ENCODE measurements around the gene GNAO1.
A peak's percentile ranks its signal among the peaks of the same experiment; 100 is the strongest.

The GNAO1 gene

DNA sequence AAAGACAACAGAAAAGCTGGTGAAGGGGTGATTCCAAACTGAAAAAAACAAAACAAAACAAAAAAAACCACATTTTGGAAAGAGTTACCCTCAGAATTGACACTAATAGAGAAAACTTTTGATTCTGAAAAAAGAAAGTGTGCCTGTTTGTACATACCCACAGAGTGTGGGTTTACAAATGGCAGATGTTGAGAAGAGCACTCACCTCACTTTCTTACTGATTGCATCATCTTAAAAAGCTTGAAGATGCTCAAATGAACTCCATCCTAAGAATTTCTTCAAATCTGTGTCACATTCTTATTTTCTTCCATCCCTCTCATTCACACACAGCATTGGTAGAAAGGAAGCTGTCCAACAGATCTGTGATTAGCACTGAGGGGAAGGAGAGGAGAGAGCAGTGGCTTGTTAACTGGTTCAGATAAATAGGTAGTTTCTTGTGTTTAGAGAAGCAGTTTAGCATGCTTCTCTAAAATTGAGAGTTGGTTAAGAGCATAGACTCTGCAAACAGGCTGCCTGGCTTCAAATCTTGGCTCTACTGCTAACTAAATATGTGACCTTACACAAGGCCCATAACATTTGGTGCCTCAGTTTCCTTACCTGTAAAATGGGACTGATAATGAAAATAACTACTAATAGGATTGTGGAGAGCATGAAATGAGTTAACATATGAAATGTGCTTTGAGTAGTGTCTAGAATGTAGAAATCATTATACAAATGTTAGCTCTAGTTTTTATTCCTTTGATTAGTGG is 6.9 kb downstream of the GNAO1 start:
- DNase-seq: no peak

DNA sequence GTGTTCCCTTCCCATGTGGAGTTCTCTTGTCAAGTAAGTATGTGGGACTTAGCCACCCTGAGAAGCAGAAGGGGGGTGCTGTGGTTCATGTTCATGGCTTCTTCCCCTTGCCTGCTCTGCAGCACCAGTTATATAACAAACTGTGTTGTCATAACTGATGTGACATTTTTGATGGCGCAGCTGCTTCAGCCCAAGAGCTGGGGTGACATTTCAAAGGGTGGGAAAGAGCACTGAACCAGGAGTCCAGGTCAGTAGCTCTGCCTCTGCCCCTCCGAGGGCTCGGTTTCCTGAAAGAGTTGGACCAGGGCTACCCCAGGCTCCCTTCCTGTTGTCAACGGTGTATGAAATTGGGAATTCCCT is 7.4 kb downstream of the GNAO1 start:
- no peak for DNase-seq

DNA sequence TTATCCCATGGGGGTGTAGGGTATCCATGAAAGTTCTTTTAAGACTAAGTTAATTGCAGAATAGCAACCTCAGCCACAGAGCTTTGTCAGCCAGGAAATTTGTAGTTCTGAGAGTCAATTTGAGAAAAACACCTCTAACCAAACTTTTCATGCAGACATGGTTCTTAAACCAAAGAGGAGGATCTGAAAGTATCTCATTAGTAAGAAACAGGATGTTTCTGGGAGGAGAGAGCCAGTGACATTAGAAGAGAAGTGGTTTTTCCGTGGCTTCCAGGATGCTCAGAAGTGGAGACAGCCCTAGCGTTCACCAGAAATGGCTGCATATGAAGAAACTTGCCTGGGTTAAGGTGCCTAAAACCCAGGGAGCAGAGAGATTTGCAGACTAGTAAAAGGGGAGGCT is 7.9 kb downstream of the GNAO1 start:
- DNase-seq: no peak

DNA sequence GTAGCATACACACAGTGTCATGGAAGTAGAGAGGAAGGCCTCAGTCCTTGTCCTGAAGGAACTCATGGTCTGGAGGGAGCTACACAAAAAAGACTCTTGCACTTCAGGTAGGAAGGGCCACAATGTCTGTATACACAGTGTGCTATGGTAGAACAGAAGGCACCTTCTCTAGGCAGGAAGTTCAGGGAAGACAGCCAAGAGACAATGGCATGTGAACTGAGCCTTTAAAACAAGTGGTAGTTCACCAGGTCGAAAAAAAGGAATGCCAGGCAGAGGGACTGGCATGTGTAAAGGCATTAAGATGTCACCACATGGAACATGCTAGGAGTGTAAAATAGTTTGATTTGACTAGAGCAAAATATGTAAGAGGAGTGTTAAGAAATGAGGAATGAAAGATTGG is 9.7 kb downstream of the GNAO1 start:
- no peak for DNase-seq

DNA sequence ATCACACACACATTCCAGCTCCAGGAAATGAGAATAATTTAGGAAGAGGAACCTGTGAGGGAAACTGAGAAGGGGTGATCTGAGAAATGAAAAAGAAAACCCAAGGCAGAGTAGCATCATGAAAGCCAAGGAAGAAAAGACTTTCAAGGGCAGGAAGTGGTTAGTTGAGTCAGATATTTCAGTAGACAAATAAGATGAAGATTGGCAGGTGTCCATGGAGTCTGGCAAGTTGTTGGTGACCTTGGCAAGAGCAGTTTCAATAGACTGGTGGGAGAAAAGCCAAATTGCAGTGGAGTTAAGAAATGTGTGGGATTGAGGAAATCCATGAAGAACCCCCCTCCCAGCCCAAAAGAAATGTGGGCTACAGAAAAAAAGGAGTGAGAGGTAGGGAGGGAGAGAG is 10.7 kb downstream of the GNAO1 start:
- DNase-seq: no peak

DNA sequence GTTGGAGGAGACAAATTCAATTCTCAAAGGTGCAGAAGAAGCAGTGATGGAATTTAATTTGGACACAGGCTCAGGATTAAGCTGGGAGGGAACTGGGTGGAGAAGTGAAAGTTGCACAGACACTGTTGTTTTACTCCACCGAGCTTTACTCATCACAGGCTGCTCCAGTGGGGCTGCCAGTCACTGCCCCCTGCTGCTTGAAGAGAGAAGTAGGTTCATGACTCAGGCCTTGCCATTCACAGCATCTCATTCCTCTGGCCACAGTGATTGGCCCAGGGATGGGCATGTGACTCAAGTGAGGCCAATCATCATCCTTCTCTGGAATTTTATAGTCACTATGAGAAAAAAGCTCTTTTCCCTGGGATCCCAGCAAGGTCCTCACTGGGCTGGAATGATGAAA is 11.8 kb downstream of the GNAO1 start:
- peak; percentile 35 for DNase-seq

DNA sequence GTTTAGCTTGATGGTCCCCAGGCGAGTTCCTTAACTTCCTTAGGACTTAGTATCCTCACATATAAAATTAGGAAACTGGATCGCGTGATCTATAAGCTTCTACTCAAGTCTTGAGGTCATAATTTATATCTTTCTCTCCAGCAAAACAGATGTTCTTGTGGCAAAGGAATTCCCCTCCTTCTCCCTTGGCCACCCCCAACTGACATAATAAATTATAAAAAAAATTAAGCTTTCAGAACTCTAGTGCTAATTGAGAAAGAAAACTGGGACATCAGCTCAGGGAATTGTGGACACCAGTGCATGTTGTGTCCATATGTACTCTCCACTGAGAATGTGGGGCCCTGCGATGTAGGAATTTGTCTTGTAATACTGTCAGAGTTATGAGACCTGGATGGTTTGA is 13.5 kb downstream of the GNAO1 start:
- DNase-seq: no peak

DNA sequence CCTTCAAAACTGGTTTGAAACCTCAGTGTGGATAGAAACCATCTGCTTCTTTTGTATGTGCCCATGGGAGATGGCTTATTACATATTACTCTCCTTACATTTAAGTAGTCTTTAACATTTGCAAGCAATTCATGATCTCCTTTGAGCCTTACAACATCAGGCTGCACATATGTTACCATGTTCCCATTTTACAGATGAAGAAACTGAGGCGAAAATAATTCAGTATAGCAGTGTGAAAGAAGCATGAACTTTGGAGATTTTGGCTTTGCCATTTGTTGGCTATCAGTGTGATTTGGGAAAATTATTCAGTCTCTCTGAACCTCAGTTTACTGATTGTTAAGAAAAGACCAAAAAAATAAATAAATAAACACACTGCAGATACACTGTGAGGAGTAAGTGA is 15.7 kb downstream of the GNAO1 start:
- DNase-seq: no peak

DNA sequence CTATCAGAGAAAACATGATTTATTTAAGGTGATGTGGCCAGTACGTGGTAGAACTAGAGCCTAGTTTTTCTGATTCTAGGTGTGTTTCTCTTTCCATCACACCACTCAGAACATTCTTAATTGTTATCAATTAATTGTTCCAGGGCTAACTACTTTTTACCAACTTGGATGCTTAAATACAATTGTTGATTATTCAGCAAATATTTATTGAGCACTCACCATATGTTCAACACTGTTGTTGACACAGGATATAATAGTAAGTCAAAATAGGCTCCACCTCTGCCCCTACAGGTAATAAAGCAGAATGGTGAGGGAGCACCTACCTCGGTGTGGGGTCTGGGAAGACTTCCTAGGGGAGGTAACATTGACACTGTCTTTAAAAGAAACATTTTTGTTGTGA is 16.1 kb downstream of the GNAO1 start:
- no peak for DNase-seq

DNA sequence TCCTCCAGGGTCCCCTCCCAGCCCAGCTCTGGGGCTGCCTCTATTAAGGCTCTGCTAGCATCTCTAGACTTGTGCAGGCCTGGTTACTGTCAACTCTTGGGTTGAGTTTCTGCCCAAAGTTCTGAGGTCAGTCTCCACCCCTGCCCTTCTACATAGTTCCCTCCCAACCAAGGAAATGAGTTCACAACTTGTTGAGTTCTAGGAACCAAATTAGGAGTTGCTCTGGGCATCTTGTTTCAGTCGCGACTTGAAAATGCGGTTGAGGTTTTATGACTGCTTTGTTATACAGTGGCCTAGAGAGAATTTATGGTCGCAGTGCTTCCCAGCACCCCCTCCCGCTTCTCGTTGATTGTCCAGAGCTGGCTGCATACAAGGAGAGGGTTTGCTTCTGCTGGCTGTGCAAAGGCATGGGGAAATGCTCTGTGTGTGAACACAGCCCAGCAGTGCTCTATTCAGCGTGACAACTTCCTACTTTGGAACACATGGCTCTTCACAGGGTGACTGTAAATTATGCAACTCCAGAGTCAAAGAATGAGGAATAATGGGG is 20.2 kb downstream of the GNAO1 start:
- DNase-seq: no peak

DNA sequence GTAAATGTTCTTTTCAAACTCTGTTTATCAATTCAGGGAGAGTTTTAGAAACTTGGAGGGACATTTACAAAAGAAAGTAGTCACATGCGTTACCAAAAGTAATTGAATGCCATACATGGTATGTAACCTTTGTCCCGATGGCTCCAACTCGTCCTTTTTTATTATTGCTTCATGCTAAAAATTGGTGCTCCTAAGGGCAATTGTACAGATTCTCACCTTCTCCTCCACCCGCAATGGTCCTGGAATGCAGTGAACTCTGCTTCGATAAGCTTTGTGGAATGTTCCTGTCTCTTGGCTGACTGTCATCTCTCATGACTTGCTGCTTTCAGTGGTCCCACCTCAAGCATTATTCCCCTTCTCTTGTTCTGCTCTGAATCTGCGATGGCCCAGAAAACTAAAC is 20.9 kb downstream of the GNAO1 start:
- DNase-seq: no peak

DNA sequence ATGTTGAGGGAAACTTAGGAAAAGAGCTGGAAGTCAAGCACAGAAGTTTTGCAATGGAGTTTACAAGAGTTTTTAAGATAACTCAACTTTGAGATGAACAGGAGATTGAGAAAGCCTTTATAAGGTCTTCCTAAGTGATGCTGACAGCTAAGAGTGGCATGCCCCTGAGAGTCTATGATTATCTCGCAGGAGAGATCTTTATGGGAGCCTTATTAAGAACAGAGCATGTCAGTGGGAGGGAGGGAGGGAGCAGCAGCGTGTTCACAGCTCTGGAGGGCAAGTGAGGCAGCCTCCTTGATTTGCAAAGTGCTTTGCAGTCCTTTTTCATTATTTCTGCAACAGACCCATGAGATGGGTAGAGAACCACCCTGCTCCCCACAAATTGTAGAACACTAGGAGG is 30.7 kb downstream of the GNAO1 start:
- no peak for DNase-seq

DNA sequence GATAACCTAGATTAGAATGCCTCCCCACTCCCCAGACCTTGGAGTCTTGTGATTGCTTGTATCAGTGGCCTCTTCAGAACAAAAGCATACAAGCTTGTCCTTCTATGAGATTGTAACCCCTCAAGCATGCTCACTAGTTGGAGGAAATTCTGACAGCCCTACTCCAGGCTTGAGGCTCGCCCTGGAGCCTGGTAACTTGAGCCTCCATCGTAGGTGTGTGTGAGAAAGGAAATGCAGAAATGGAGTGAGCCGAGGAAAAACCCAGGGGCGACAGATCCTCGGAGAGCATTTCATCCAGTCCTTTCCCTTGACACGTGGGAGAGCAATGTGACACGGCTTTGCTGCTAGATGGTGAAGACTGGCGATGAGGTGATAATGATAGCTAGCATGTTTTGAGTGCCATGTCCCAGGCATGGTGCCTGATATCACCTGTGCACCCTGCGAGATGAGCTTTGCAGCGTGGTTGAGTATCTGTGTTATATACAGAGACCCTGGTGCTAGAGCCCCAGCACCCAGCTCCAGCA is 31.2 kb downstream of the GNAO1 start:
- no peak for DNase-seq

DNA sequence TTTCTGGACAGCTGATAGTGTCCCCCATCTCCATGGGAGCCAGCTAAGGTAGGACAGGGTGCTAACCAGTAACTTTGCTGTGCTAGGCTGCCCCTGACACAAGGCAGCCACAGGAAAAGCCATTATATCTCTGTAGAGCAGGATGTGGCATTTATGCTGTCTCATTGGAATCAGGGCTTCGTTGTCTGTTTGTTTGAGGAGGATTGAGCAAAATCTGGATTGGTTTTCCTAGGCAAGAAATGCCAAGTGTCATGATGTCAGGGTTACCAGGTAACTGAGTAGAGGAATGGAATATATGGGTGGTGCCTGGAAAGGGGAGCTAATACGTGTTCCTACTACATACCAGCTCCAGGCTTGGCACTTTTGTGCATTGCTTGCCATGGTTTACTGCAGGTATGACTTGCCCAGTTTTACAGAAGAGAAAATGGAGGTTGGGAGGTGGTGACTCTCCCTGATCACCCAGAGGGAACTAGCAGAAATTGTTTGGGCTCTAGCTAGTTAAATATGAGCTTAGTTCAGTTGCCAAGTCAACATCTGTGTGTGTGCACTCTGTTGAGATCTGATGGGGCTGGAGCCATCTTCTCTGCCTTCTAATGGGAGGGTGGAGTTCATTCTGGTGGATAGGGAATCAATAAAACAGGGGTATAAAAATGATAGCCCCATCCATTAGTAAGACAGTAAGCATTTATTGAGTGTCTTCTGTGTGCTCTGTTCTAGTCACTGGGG is 33.9 kb downstream of the GNAO1 start:
- no peak for DNase-seq

DNA sequence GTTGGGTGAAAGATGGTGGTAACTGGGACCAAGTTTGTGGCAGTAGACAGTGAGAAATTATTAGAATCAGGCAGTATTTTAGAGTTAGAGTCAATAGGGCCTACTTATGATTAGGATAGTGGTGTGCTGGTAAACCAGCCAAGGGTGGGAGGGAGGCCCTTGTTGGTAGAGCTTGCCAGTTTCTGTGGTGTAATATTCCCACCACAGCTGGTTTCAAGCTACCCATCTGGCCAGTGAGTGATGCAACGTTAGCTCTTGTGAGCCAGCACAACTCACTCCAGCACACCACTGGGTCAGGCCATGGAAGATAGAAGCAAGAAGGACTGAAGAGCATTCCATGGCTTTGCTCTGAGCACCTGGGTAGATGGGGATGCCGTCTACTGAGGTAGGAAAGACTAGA is 34.9 kb downstream of the GNAO1 start:
- DNase-seq: no peak

DNA sequence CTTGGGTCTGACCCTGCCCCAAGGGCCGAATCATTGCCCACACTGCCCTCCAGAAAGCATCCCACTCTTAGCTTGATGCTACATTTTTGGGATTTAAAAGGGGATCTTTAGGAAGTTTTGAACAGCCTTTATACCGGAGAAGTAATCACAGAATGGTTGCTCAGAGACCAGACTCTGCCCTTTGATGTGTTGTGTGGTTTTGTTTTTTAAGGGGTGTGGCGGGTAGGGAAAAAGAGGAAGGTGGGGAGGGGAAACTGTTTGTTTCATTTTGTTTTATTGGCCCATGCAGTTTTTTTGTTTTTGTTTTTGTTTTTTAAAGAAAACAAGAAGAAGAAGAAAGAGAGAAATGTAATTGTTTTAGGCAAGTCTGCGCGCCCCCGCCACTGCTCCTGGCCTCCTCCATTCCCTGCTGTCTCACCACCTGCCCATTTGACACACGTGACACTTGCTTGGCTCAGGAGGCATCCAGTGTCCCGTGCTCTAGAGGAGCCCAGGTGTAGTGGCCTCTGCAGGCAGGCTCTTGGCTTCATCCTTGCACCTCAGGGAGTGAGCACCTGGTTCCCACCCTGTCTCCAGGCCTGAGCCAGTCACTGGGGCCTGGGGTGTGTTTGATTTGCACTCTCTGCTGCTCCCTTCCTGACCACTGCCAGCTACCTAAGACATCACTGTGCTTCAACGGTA is 35.7 kb downstream of the GNAO1 start:
- DNase-seq: no peak

DNA sequence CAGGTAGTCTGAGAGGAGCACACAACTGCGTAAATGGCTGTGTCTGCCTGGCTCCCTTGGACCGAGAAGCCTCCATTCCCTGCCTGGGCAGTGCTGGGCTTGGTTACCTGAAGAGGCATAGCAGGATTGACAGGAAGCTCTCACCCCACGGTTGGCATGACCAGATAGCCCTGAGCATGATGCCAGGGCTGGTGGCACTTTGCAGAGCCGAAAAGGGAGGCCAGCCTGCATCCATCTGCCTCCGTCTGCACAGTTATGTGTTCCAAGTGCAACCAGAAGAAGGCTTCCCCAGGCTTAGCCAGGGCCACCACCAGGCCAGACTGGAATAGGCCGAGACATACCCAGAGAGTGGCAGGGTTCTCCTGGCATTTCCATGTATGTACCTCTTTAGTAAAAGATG is 36.6 kb downstream of the GNAO1 start:
- DNase-seq: no peak

DNA sequence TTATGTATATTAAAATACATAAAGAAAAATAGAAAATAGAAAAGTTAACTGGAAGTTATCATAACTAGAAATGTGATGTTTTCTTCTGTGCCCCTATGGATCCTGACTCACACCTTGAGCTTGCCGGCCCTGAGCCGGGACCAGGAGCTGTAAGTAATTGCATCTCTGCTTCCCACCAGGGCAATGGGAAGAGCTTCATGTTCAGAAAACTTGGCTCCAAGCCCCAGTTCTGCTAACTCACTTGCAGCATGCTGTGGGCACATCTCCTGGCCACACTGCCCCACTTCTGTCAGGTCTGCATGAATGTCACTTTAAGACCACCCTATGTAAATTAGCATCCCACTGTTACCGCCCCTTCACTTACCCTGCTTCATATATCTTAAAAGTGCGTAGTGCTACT is 37.2 kb downstream of the GNAO1 start:
- DNase-seq: no peak

DNA sequence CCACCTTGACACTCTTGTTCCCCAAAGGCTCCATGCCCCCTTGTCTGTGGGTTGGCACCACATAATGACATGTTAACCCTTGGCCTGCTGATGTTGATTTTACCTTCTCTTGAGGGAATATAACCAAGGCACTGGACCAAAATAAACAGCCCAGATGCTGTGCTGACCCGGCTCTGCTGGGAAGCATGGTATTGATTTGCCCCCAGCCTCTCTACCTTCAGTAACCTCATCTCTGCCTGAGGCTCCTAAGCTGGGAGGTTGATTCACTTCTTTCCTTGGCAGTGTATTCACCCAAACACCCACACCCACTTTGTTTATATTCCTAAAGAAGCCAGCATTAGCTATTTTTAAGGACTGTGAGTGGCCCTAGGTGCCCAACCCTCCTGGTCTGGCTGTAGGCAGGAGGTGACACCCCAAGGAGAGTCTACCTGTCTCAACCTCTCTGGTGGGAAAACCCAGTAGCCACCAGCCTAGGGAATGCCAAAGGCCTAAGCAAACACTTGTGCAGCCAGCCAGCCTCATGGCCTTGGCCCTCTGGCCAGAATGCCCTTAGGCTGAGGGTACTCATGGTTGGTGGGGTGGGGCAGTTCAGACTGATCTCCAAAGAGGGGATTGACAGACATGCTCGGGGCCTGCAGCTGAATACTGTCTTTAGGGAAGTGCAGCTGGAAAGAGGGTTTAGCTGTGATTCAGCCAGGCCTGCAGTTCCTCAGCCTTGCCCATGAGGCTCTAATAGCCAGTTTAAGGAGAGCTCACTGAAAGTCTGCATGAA is 42.7 kb downstream of the GNAO1 start:
- no peak for DNase-seq

DNA sequence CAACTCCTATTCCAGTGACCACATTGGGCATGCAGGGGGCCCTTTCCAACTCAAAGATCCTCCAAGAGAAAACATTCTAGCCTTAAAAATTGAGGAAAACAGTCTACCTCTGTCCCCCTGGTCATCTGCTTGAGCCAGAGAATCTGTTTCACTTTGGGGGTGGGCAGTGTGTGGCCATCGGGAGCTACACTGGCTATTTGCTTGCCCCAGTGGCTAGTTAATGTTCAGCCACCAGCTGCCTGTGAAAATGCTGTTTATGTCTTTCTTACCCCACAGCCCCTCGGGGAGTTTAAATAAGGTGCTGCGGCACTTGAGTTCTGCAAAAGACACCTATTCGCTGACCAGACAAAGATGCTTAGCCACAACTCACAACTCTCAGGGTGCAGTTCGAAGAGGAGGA is 43.4 kb downstream of the GNAO1 start:
- DNase-seq: no peak

DNA sequence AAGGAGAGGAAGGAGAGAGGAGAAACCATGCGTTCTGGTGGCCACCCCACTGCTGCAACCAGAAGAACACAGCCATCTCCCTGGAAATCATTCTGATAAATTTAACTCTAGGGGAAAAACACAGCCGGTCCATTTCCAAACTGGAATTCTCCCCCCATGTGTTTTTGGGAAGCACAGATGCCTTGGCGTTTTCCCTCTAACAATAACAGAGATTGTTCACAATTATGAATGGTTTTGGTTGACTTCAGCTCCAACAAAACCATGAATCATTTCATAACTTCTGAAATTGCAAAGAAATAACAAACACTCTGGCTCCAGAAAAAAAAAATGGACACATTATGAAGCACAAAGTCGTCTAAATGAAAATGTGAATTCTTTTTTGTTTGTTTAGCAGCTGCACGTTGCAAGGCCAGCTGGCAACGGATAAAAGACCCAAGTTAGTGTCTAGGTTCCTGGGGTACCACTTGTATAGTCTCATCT is 46.2 kb downstream of the GNAO1 start:
- DNase-seq: no peak

DNA sequence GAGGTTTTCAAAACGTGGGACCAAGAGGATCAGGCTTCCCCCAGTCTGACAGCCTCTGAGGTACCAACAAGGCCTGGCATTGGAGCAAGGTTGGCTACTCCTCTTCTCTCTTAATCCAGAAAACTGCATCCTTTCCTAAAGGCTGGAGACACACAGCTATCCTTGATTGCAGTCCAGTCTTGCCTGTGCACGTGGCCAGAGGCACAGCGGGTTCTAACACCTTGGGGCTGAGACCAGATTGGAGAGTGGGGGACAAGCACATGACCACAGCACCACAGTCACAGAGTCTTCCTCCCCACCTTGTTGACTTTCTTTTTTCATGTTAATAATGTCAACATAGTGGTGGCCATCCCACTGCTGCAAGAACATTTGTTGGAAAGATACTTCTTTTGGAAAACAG is 46.9 kb downstream of the GNAO1 start:
- DNase-seq: no peak

DNA sequence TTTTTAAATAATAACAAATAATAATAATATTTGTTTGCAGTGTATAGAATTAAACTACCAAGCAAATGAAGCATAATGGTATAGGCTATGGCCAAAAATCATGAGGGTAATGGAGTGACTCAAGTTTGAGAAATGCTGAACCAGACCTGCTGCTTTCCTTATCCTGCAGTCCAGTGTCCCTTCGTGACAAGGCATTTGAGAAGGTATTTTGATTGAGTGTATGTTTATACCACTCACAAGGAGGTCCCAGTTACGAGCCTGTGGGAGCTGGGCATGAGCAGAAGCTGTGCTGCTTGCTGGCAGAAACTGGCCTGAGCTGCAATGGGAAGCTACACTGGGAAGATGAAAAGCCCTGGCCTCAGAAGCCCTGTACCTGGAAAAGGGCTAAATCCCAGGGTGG is 50.3 kb downstream of the GNAO1 start:
- DNase-seq: no peak

All from SIG-M5 (cell line).